Measurements from ENCODE around the gene COLQ. TPM values are rescaled to one million over a fixed set of nuclear protein-coding genes. Genes with fewer than 3 reads are reported as not detected.

Gene COLQ
- total RNA-seq, 1 experiment from 2014 or later = 0.64 TPM

DNA sequence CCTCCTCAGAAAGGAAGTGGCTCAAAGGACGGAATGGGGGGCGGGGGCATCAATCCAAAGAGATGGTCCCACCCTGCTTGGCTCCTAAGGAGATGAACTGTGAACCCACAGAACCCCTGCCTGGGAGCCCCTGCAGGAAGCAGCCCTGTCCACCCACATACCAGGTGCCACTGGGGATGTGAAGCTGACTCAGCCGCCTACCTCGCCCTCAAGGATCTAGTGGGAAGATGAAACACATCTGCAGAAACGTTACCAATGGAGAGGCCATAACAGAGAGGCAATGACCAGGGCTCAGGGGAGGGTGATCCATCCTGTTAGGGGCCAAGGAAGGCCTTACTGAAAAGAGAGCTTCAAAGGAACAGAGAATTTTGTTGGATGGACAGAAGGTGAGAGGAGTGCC lies 59.1 kb downstream of the COLQ start:
- no peaks in the 10 kb centered on the region for H3K36me3 ChIP-seq (ENCODE audit: control insufficient read depth, insufficient read depth, low read length)
- ChIA-PET CTCF (interaction anchor here (0.5 kb wide), 1 partner anchor 75 kb away, joined by 3 read pairs; no protein-coding TSS in a partner anchor), POLR2A (no interaction called here)
- H3K4me3 ChIP-seq (ENCODE audit: low read depth in 2 of 2, low read length in 2 of 2) = no peak overlapping the region
- no TSS peak for BruUV-seq (replicated peaks)
- H3K9me3 ChIP-seq (ENCODE audit: control insufficient read depth, insufficient read depth, low read depth, low read length) = no peaks in the 10 kb centered on the region
- no peaks in the 10 kb centered on the region for H3K27me3 ChIP-seq (ENCODE audit: control insufficient read depth, insufficient read depth, low read length)
- TF ChIP-seq TCF7L2 (IDR thresholded peaks at IDR 0.05; ENCODE audit: low read depth, low read length) = no peak
- TF ChIP-seq, protein P1, sequence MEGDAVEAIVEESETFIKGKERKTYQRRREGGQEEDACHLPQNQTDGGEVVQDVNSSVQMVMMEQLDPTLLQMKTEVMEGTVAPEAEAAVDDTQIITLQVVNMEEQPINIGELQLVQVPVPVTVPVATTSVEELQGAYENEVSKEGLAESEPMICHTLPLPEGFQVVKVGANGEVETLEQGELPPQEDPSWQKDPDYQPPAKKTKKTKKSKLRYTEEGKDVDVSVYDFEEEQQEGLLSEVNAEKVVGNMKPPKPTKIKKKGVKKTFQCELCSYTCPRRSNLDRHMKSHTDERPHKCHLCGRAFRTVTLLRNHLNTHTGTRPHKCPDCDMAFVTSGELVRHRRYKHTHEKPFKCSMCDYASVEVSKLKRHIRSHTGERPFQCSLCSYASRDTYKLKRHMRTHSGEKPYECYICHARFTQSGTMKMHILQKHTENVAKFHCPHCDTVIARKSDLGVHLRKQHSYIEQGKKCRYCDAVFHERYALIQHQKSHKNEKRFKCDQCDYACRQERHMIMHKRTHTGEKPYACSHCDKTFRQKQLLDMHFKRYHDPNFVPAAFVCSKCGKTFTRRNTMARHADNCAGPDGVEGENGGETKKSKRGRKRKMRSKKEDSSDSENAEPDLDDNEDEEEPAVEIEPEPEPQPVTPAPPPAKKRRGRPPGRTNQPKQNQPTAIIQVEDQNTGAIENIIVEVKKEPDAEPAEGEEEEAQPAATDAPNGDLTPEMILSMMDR (IDR thresholded peaks at IDR 0.05) = no peak
- TF ChIP-seq, protein P2, sequence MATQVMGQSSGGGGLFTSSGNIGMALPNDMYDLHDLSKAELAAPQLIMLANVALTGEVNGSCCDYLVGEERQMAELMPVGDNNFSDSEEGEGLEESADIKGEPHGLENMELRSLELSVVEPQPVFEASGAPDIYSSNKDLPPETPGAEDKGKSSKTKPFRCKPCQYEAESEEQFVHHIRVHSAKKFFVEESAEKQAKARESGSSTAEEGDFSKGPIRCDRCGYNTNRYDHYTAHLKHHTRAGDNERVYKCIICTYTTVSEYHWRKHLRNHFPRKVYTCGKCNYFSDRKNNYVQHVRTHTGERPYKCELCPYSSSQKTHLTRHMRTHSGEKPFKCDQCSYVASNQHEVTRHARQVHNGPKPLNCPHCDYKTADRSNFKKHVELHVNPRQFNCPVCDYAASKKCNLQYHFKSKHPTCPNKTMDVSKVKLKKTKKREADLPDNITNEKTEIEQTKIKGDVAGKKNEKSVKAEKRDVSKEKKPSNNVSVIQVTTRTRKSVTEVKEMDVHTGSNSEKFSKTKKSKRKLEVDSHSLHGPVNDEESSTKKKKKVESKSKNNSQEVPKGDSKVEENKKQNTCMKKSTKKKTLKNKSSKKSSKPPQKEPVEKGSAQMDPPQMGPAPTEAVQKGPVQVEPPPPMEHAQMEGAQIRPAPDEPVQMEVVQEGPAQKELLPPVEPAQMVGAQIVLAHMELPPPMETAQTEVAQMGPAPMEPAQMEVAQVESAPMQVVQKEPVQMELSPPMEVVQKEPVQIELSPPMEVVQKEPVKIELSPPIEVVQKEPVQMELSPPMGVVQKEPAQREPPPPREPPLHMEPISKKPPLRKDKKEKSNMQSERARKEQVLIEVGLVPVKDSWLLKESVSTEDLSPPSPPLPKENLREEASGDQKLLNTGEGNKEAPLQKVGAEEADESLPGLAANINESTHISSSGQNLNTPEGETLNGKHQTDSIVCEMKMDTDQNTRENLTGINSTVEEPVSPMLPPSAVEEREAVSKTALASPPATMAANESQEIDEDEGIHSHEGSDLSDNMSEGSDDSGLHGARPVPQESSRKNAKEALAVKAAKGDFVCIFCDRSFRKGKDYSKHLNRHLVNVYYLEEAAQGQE (IDR thresholded peaks at IDR 0.05; ENCODE audit: insufficient read depth in 1 of 2, low read depth in 2 of 2, low read length in 1 of 2) = no peak
- TF ChIP-seq SIN3A (IDR thresholded peaks at IDR 0.05; ENCODE audit: borderline replicate concordance, insufficient read depth, low read depth, low read length) = no peak
- TF ChIP-seq POLR2AphosphoS5 (IDR thresholded peaks at IDR 0.05; ENCODE audit: low read depth, low read length) = no peak
- intact Hi-C loops (cut with micrococcal nuclease; ENCODE audit: unreplicated experiment) (no loop called here), in situ Hi-C loops (cut with HindIII; ENCODE audit: low pct_unique_long_range_greater_than_20kb, low sequenced_read_pairs) (no loop called here)
- DNase-seq (ENCODE audit: low read depth, low spot score) (no peak), ATAC-seq (no peak)
- H3K4me1 ChIP-seq (ENCODE audit: control insufficient read depth, insufficient read depth, low read length) = no peaks in the 10 kb centered on the region
- no peak overlapping the region for H3K27ac ChIP-seq (ENCODE audit: low read length)

DNA sequence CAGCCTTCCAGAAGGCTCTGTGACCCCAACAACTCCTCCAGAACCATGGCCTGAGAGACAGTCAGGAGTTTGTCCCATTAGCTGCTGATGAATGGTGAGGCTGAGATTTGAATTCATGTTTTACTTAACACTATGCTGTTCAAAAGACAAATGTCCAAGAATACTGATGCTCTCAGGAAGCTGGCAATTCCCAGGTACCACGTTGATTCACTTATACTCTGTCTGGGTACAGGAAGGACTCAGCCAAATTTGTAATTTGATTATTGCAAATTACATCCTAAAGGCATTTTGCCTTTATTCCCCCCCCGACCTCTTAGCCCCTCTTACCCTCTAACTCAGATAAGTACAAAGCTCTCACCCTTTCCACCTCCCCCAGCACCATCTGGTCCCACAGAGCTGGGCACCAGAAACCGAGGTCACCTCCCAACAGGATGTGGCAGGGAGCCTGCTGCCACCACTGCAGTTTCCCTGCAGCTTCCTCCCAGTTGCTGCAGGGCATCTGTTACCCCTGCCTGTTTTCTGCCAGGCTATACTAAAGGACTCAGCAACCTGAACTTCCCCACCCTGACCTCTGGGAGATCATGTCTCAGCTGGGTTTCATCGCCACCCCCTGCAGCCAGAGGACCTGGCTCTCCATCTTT lies 60.5 kb downstream of the COLQ start:
- DNase-seq (ENCODE audit: low read depth, low spot score) = no peak
- in situ Hi-C loops (cut with HindIII; ENCODE audit: low pct_unique_long_range_greater_than_20kb, low sequenced_read_pairs) (no loop called here), intact Hi-C loops (cut with micrococcal nuclease; ENCODE audit: unreplicated experiment) (no loop called here)
- Histone ChIP-seq H3K27ac (ENCODE audit: low read length) (no peak overlapping the region), H3K9me3 (ENCODE audit: control insufficient read depth, insufficient read depth, low read depth, low read length) (no peaks in the 10 kb centered on the region), H3K4me3 (ENCODE audit: low read depth in 2 of 2, low read length in 2 of 2) (no peak overlapping the region), H3K36me3 (ENCODE audit: control insufficient read depth, insufficient read depth, low read length) (no peaks in the 10 kb centered on the region), H3K27me3 (ENCODE audit: control insufficient read depth, insufficient read depth, low read length) (no peaks in the 10 kb centered on the region), H3K4me1 (ENCODE audit: control insufficient read depth, insufficient read depth, low read length) (no peaks in the 10 kb centered on the region)
- ATAC-seq = no peak
- no TSS peak for BruUV-seq (replicated peaks)
- POLR2A ChIA-PET = no interaction called here
- CTCF ChIA-PET = no interaction called here
- TF ChIP-seq, protein P2 (IDR thresholded peaks at IDR 0.05; ENCODE audit: insufficient read depth in 1 of 2, low read depth in 2 of 2, low read length in 1 of 2) = no peak
- no peak for TF ChIP-seq POLR2AphosphoS5 (IDR thresholded peaks at IDR 0.05; ENCODE audit: low read depth, low read length)
- TF ChIP-seq SIN3A (IDR thresholded peaks at IDR 0.05; ENCODE audit: borderline replicate concordance, insufficient read depth, low read depth, low read length) = no peak
- no peak for TF ChIP-seq TCF7L2 (IDR thresholded peaks at IDR 0.05; ENCODE audit: low read depth, low read length)
- TF ChIP-seq, protein P1 (IDR thresholded peaks at IDR 0.05) = no peak
